HepG2 (cell line): ENCODE data around the gene TLL2. TPM values are rescaled to one million over a fixed set of nuclear protein-coding genes. Genes with fewer than 3 reads are reported as not detected.

Experiments
- ATAC-seq: fragments of 200-7000 bp; cut with Tn5 transposase; 3 replicates; pipeline ENCODE4 v1.9.1; 2020; ENCODE audit warnings: mild to moderate bottlenecking, moderate library complexity
- BruUV-seq: library from RNA; stranded (reverse); fragments of 400-500 nt; replicated peaks from 2 replicates; lab custom pipeline; 2021; lab: Mats Ljungman, UMichigan
- CTCF ChIA-PET: fragments of 300-600 bp; formaldehyde crosslinking; extraction: SDS; loops from one replicate; lab custom pipeline; 2021; ENCODE audit warnings: low total read pairs, inconsistent platforms, low intra/inter-chr PET ratio; lab: Yijun Ruan, JAX
- POLR2A ChIA-PET: fragments of 350-600 bp; sonication (Branson Sonifier 250); formaldehyde crosslinking; loops from one replicate; lab custom pipeline; 2020; ENCODE audit warnings: antibody characterized with exemption, inconsistent platforms; lab: Yijun Ruan, JAX
- DNase-seq: peaks from one replicate; pipeline ENCODE4 v3.0.0-alpha.2; 2015; ENCODE audit warnings: low spot score
- FAIRE-seq: peaks from 3 replicates; lab custom pipeline; 2011; peaks lifted over from hg19 to GRCh38; lab: Jason Lieb, UNC
- H2AFZ ChIP-seq: one replicate; pipeline ENCODE4 v1.6.1; 2011; ENCODE audit warnings: low read length, inconsistent platforms
- H3K27ac ChIP-seq: fragments of 300-600 bp; 3 replicates; pipeline ENCODE4 v1.8.0; 2011; ENCODE audit warnings: mixed run types, mild to moderate bottlenecking, mixed read lengths, low read length, inconsistent platforms; ENCODE audit not compliant: insufficient read depth; ENCODE audit errors: extremely low read length
- H3K27me3 ChIP-seq, 2 experiments: fragments of 200-600 bp in 1 of 2; 2 replicates in 1 of 2; 3 replicates in 1 of 2; pipeline versions ENCODE4 v1.6.0 to v1.8.0; 2011; ENCODE audit warnings: low read length in 2 of 2, mild to moderate bottlenecking in 2 of 2, moderate library complexity in 2 of 2, inconsistent platforms in 1 of 2; ENCODE audit not compliant: insufficient read depth in 2 of 2, control insufficient read depth in 1 of 2
- H3K36me3 ChIP-seq, 2 experiments: fragments of 200-600 bp in 1 of 2; replicated peaks in 1 of 2; 2 replicates in 1 of 2; 3 replicates in 1 of 2; pipeline versions ENCODE4 v1.5.1 to v1.8.0; 2011; ENCODE audit warnings: low read length in 2 of 2, inconsistent platforms in 1 of 2; ENCODE audit not compliant: insufficient read depth in 2 of 2, control insufficient read depth in 1 of 2
- H3K4me1 ChIP-seq: 2 replicates; pipeline ENCODE4 v1.5.1; 2012; ENCODE audit warnings: low read length, inconsistent platforms; ENCODE audit not compliant: insufficient read depth
- H3K4me2 ChIP-seq: 2 replicates; pipeline ENCODE4 v1.6.0; 2011; ENCODE audit warnings: low read depth, low read length, inconsistent platforms
- H3K4me3 ChIP-seq, 3 experiments: fragments of 200-600 bp in 1 of 3; sonication (generic), shearing (Covaris generic) in 1 of 3; replicated peaks in 1 of 3; 2 replicates each; pipeline ENCODE4 v1.5.1; 2011 to 2016; ENCODE audit warnings: low read length in 3 of 3, inconsistent platforms in 2 of 3, low read depth in 2 of 3, mild to moderate bottlenecking in 2 of 3, control low read depth in 1 of 3, mixed read lengths in 1 of 3; ENCODE audit not compliant: insufficient read depth in 1 of 3
- H3K79me2 ChIP-seq: one replicate; pipeline ENCODE4 v1.6.1; 2011; ENCODE audit warnings: low read length, inconsistent platforms; ENCODE audit not compliant: insufficient read depth
- H3K9ac ChIP-seq: 2 replicates; pipeline ENCODE4 v1.6.0; 2011; ENCODE audit warnings: mild to moderate bottlenecking, low read depth, low read length, inconsistent platforms; ENCODE audit not compliant: insufficient read depth
- H3K9me3 ChIP-seq: 2 replicates; pipeline ENCODE4 v1.5.1; 2012; ENCODE audit warnings: mild to moderate bottlenecking, low read length
- H4K20me1 ChIP-seq: 2 replicates; pipeline ENCODE4 v1.6.0; 2011; ENCODE audit warnings: inconsistent platforms, mild to moderate bottlenecking, low read length, moderate library complexity; ENCODE audit not compliant: insufficient read depth
- CSRNP1 ChIP-seq: sonication (generic); formaldehyde crosslinking; IDR thresholded peaks from 2 replicates; pipeline ENCODE4 v1.8.1; 2023; ENCODE audit warnings: mild to moderate bottlenecking, missing genetic modification reagents
- HOXD1 ChIP-seq: sonication (generic); formaldehyde crosslinking; IDR thresholded peaks from 2 replicates; pipeline ENCODE4 v1.5.0; 2020; ENCODE audit warnings: missing genetic modification reagents
- THAP7 ChIP-seq: sonication (generic); formaldehyde crosslinking; IDR thresholded peaks from 2 replicates; pipeline ENCODE4 v1.8.1; 2023; ENCODE audit warnings: mild to moderate bottlenecking, missing genetic modification reagents
- YEATS2 ChIP-seq: sonication (generic); formaldehyde crosslinking; IDR thresholded peaks from 2 replicates; pipeline ENCODE4 v1.4.0; 2020; ENCODE audit warnings: missing genetic modification reagents, borderline replicate concordance
- ZNF225 ChIP-seq: sonication (generic); formaldehyde crosslinking; IDR thresholded peaks from 2 replicates; pipeline ENCODE4 v1.4.0; 2020; ENCODE audit warnings: mild to moderate bottlenecking, missing genetic modification reagents
- ZNF34 ChIP-seq: sonication (generic); formaldehyde crosslinking; IDR thresholded peaks from 2 replicates; pipeline ENCODE4 v1.4.0; 2020; ENCODE audit warnings: mild to moderate bottlenecking, missing genetic modification reagents, borderline replicate concordance
- ZNF547 ChIP-seq: sonication (generic); formaldehyde crosslinking; IDR thresholded peaks from 2 replicates; pipeline ENCODE4 v1.5.1; 2020; ENCODE audit warnings: mild to moderate bottlenecking, missing genetic modification reagents
- WGBS: methylation state at CpG from one replicate; pipeline ENCODE4 v1.1.6; 2017; ENCODE audit warnings: low lambda C conversion rate; 5-methylcytosine and 5-hydroxymethylcytosine counted together
- in situ Hi-C: cut with HindIII; loops from 2 replicates; pipeline ENCODE4 v1.10.0; 2017; ENCODE audit warnings: low pct_unique_long_range_greater_than_20kb; ENCODE audit not compliant: extremely low pct_ligation_motif_present
- intact Hi-C: fragments of 100-400 bp; cut with micrococcal nuclease; formaldehyde crosslinking; loops from one replicate; pipeline ENCODE4 v1.10.0; 2022; ENCODE audit not compliant: unreplicated experiment
- polyA plus RNA-seq, 8 experiments: library from polyadenylated mRNA; depleted of rRNA in 3 of 8; stranded (reverse) in 7 of 8; unstranded in 1 of 8; fragments of >200 nt; fragmentation: Illumina TruSeq in 4 of 8; extraction: Trizol in 4 of 8; gene quantifications; 2 replicates each; pipeline versions ENCODE4 v1.2.1 to v1.2.3, GENCODE V29; 2011 to 2016; ENCODE audit warnings: low read depth in 4 of 8, missing spikeins in 1 of 8, mixed read lengths in 1 of 8; ENCODE audit not compliant: insufficient read depth in 1 of 8
- total RNA-seq, 5 experiments: library from RNA; depleted of rRNA; stranded (reverse); fragments of >200 nt; fragmentation: Illumina TruSeq; extraction: Trizol; gene quantifications; 2 replicates each; pipeline ENCODE4 v1.2.3, GENCODE V29; 2016; ENCODE audit warnings: low read depth in 1 of 5

TLL2 gene
- total and polyA plus RNA-seq, 2 of the 13 experiments (the other 11 are each of a cell fraction or from before 2014, with no cell fraction given), result 0.09 TPM; not detected in 1

GRCh38 chr10:96482815-96483588 lies 30.7 kb downstream of the TLL2 start:
- FAIRE-seq (no peak), ATAC-seq (no peak), DNase-seq (no peak)
- TF ChIP-seq ZNF34 (CRISPR knock-in tag) (no peak), ZNF225 (CRISPR knock-in tag) (no peak), ZNF547 (no peak), CSRNP1 (no peak), THAP7 (no peak), HOXD1 (no peak), YEATS2 (CRISPR knock-in tag) (no peak)
- Histone ChIP-seq H4K20me1 (no peaks in the 10 kb centered on the region), H2AFZ (no peak overlapping the region), H3K4me2 (no peak overlapping the region), H3K36me3 (no peaks in the 10 kb centered on the region), H3K79me2 (no peaks in the 10 kb centered on the region), H3K27ac (no peak overlapping the region), H3K9ac (no peak overlapping the region), H3K27me3 (peaks cover 0 to 11% of the 10 kb centered on the region in 2 experiments; a peak in 2 of 5 replicates), H3K4me3 (no peak overlapping the region), H3K9me3 (no peaks in the 10 kb centered on the region), H3K4me1 (no peaks in the 10 kb centered on the region)
- WGBS, result 50% methylated on average over 4 of the region's 4 CpGs
- POLR2A ChIA-PET, result no interaction called here
- intact Hi-C loops (no loop called here), in situ Hi-C loops (no loop called here)
- CTCF ChIA-PET, result no interaction called here
- BruUV-seq, result no TSS peak
